ENCODE measurements around the gene GJC1.

GRCh38 chr17:44808156-44808555, 21.9 kb downstream of the GJC1 start:
- TF ChIP-seq CTCF (IDR thresholded peaks at IDR 0.05) (no peak), POLR2A (IDR thresholded peaks at IDR 0.05) (no peak)
